ENCODE measurements around the gene DNAJC19. TPM values are rescaled to one million over a fixed set of nuclear protein-coding genes. Genes with fewer than 3 reads are reported as not detected.

Gene DNAJC19
- polyA plus RNA-seq, 5 donors = 53.8 to 86.6 (median 64.3) TPM

DNA sequence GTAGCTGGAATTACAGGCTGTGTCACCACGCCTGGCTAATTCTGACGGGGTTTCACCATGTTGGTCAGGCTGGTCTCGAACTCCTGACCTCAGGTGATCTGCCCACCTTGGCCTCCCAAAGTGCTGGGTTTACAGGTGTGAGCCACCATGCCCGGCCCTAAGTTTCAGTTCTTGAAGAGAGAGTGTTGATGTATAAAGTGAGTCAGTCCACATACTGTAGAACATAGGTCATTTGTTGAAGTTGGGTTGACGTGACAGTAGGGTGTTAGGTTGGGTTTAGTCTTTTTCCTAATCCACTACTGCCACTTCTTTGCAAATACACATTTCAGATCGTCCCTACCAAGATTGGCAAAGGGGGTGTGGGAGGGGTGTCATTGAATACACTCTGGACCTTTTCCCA is 15.2 kb downstream of the DNAJC19 start:
- no peak for DNase-seq

DNA sequence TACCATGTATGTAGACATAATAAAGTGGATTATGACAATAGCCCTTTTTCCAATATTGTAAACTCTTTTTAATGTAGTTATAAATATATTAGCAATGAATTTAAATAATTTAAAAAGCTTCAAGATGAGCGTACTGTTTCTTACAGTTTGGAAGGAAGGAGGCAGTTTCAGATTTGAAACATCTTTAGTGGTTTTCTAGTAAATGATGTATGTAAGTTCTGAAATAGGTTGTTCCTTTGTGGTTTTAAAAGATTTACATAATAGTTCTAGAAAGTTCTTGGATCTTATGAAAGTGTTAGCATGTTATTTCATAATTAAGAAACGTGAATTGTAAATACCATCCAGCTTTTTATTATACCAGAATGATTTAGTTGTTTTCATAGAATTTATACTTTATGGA is 16.0 kb downstream of the DNAJC19 start:
- no peak for DNase-seq

DNA sequence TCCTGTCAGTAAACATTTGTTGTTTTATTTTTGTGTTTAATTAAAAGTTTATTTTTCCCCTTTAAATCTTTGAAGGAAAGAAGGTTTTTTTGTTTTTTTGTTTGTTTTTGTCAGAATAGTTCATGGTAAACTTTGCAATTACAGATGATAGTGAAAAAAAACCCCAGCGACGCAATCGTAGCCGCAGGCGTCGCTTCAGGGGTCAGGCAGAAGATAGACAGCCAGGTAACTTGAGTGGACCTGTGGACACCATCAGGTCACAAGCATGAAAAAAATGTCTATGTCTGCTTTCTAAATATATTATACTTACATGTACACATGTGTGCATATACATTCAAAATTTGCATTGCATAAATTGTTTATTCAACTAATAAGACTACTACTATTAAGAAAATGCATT is 18.6 kb downstream of the DNAJC19 start:
- DNase-seq = no peak

DNA sequence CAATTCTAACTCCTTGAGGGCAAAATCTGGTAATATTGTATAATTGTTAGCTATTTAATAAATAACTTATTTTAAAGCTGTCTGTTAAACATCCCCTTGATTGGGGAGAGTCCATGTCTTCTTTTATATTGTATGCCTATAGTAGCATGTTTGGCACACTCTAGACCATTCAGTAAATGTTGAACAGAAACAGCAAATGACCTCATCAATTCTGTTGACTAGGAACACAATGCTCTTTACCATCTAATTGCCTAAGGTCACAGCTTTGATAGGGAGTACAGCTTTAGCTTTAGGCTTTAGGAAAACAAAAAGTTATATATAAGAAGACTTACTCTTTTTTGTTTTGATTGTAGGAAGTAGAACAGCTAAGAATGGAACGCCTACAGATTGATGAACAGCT is 27.0 kb downstream of the DNAJC19 start:
- DNase-seq = no peak

DNA sequence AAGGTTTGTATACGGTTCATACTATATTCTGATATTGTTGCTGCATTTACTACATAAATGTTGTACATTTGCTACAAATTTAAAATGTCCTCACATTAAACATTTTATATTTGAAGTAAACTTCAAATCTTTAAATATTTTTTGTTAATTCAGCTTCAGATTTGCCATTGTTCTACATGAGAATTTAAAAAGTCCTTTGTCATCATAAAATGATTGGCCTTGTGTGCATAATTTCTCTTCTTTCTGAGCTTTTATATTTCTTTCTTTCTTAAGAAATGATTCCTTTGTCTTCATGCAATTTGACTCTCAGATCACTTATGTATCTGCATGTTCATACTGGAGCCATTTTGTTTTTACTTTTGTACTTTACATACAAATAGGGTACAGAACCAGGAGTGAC is 28.0 kb downstream of the DNAJC19 start:
- DNase-seq = no peak

DNA sequence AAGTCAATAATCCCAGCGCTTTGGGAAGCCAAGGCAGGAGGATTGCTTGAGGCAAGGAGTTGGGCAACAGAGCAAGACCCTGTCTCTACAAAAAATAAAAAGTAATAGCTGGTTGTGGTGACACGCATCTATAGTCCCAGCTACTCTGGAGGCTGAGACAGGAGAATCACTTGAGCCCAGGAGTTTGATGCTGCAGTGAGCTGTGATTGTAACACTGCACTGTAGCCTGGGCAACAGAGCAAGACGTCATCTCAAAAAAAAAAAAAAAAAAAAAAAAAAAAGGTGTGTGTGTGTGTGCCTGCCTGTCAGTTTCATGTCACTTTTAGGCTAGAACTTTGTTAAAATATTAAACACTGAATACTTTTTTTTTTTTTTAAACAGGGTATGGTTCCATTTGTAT is 28.4 kb downstream of the DNAJC19 start:
- DNase-seq = no peak

DNA sequence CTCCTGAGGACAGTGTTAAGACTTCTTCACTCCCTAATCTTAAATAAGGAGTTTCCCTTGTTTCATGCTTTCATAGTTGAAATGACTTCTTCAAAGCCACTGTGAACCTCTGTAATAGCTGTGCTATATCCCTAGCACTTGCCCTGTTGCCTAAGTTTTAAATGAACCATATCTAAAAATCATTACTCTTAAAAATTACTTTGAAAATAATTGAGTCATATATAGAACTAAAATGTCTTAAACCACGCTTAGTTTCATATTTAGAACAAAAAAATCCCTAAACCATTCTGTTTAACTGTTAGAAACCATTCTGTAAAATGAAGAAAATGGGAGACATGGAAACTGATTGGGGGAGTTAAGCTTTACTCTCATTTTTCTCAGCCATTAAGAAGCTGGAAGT is 29.8 kb downstream of the DNAJC19 start:
- DNase-seq = no peak

DNA sequence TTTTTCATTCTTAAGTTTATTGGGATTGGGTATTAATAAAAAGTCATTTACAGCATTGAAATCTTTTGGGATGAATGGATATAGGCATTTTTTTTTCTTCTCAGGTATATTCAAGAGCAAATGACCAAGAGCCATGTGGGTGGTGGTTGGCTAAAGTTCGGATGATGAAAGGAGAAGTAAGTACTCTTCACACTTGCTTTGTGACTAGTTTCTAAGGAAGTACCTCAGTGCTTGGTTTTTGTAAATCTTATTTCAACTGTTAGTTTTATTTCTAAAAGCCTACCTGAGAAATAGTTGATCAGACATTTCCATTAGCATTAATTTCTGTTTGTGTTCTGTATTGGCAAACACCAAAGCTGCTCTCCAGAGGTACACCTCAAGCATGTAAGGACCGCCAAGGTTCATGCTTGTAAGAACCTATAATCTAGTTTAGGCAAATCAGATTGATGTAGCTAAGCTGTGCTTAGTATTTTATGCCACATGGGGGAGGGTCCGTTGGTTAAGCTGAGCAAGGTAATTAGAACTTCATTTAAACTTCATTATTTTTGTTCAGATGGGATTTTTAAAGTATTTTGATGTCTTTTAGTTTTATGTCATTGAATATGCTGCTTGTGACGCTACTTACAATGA is 41.7 kb downstream of the DNAJC19 start:
- DNase-seq = no peak

DNA sequence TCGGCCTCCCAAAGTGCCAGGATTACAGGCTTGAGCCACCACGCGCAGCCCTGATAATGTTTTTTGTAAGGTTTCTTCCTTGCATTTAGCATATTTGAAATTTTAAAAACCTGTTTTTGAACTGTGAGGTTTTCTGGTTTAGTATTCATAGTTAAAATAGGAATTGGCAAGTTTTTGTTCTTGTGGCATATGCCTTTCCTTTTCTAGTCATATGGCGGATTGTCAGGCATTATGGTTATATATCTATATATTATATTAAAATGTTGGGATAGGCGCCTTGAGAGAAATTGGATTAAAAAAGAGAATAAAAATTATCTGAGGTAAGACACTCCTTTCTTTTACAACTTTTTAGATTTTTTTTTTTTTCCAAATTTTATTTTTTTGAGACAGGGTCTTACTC is 48.7 kb downstream of the DNAJC19 start:
- no peak for DNase-seq

DNA sequence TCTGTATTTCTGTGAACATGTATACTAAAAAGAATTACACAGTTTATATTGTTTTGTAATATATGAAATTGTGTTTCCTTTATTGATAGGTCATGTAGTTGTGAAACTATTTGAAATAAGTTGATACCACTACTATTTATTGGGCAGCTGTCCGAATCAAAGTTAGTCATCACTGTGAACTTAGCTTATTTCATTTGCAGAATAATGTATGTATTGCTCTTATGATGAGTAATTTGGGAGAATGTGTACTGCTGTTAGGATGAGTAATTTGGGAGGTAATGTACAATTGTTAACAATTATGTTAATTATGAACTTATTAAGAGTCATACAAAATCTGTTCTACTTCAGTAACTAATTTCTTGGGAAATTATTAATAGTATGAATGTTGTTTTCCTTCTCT is 54.9 kb downstream of the DNAJC19 start:
- DNase-seq = no peak

Other genes starting within 250 kb of the DNAJC19 start
- gene FXR1, start 77.1 kb downstream of the DNAJC19 start, polyA plus RNA-seq (ENCODE audit: insufficient read depth in 1 of 5, insufficient read length in 5 of 5, low replicate concordance in 1 of 5) = 100 to 1,000 TPM; 168 to 240 (median 235) TPM

Measured in right lung (tissue), 5 donors.